NCI-H1048 (cell line): ENCODE data around the gene JAGN1.
"Not testable (repeated sequence)": the region's sequence is repeated elsewhere in the genome, so short reads cannot be mapped to it uniquely, and the experiment has no call there.

Experiments
- DNase-seq: peaks from one replicate; lab custom pipeline; 2025; lab: John Stamatoyannopoulos, UW

Gene JAGN1

GRCh38 chr3:9890249-9891071 is at the start of gene JAGN1:
Gene JAGN1, plus strand, starts transcription at chr3:9890610. Its CDS starts 113 bp downstream, at chr3:9890723.
- DNase-seq = peak; percentile 59

DNA sequence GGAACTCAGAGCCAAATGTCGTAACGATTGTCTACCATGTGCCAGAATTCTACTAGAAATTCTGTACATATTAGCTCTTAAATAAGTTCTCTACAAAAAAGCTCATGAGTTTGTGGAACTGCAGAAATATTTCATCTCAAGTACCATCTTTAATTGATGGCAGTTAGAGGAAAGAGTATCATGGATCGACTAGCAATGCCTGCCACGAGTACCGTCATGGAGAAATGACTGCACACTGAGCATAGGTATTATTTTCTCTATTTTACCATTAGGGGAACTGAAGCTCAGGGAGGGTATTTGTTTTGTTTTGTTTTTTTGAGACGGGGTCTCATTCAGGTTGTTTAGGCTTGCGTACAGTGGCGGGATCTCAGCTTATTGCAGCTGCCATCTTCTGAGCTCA is 49.4 kb upstream of the JAGN1 start:
- DNase-seq = no peak

DNA sequence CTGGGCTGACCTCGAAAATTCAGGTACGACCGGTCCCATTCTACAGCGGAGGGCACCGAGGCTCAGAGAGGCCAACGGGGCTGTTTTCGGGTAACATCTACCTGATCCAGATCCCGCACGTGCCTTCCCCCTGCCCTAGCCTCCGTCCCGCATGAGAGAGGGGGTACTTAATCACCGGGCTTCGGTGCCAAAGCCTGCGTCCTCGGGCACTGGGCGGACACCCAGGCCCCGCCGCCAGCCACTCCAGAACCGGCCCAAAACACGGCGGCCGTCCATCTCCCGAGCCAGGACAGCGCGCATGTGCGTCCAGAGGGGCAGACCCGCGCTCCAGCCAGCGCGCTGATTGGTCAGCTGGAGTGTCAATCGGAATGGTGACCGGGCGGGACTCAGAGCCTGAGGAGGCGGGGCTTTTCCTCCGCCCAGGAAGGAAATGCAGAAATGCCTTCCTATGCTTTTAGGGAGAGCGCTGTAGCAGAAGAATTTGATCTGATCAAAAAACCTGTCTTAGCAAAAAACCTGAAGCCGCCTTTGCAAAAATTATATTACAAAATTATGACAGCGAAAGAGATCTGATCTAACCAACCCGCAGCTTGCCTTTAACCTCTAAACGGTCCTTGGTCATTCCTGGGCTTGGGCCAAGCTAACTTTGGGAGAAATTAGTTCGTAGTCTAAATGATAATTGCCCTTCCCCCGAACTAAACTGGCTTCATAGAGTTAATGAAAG is 46.5 kb upstream of the JAGN1 start, which contains the start of gene RPUSD3:
Gene RPUSD3 (minus strand): TSS at position 294 of the 724 bp plus-strand sequence. CDS start 18 bp downstream, at position 276.
- DNase-seq = peak; percentile 88

DNA sequence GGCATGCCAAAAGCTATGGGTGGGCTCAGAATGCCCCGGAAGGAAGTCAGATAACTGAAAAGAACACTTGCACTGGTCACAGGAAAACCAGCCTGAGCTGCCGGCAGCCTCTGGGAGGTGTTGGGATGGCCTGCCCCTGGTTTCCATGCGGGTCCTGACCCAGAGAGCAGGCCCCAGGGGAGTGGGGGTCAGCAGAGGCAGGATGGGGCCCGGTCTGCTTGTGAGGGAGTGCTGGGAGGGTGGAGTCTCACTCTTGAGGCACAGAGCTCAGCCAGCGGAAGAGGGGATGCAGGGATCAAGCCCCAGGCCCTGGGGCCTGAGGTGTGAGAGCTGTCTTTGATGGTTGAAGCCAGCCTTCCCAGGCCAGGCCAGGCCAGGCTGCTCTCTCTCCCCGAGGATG is 44.2 kb upstream of the JAGN1 start:
- no peak for DNase-seq

- no peak for DNase-seq
Observed at GRCh38 chr3:9846931-9847488, 43.4 kb upstream of the JAGN1 start.

DNA sequence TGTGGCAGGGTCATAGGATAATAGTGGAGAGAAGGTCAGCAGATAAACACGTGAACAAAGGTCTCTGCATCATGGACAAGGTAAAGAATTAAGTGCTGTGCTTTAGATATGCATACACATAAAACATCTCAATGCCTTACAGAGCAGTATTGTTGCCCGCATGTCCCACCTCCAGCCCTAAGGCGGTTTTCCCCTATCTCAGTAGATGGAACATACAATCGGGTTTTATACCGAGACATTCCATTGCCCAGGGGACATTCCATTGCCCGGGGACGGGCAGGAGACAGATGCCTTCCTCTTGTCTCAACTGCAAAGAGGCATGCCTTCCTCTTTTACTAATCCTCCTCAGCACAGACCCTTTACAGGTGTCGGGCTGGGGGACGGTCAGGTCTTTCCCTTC is 42.5 kb upstream of the JAGN1 start:
- not testable (repeated sequence) for DNase-seq

- DNase-seq = not testable (repeated sequence)
Observed at GRCh38 chr3:9848860-9849259, 41.5 kb upstream of the JAGN1 start.

DNA sequence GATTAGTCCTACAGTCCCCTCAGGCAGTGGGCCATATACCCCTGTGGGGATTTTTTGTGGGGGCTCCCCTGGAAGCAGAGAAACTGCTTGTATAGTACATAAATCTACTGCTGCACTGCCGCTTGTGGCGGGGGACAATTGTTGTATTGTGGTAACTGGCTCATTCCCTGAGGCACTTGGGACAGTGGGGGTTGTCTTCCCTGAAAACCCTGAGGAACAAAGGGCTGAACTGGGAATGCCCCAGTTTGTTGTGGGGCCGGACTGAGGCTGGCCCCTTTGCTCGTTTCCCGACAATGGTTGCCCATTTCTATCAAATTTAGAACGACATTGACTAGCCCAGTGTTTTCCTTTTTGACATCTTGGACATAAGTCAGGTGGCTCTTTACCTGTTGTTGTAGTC is 39.0 kb upstream of the JAGN1 start:
- not testable (repeated sequence) for DNase-seq

DNA sequence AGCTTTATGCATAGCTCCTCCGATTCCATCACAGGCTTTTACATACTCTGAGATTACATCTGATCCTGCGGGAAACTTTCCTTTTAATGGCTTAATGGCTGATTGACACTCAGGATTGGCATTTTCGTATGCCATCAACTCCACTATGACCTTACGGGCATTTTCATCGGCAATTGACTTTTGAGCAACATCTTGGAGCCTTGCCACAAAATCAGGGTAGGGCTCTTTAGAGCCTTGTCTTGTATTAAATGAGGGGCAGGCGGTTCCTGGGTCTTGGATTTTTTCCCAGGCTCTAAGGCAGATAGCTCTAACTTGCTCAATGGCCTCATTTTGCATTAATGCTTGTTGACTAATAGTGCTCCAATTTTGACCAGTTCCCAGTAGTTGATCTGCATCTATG is 38.5 kb upstream of the JAGN1 start:
- not testable (repeated sequence) for DNase-seq

GRCh38 chr3:9852528-9852927 is 37.9 kb upstream of the JAGN1 start:
- DNase-seq = no peak

DNA sequence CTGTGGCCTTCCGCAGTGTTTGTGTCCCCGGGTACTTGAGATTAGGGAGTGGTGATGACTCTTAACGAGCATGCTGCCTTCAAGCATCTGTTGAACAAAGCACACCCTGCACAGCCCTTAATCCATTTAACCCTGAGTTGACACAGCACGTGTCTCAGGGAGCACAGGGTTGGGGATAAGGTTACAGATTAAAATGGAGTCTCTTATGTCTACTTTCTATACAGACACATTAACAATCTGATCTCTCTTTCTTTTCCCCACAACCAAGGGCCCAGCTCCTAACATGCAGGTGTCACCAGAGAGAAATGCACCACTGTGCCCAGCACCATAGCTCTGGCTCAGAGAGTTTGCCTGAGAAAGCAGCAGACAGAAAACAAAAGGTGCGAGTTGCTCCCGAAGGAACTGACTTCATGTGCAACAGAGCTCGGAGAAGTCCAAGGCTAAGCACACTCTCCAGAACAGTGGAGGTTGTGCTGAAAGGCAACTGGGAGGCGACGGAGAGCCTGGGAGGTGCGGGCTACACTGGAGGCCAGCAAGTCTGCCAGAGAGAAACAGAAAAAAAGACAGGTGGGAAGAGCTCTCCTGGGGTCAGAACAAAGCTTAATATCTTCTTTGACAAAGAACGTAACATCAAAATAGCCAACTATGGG is 36.0 kb upstream of the JAGN1 start:
- not testable (repeated sequence) for DNase-seq

DNA sequence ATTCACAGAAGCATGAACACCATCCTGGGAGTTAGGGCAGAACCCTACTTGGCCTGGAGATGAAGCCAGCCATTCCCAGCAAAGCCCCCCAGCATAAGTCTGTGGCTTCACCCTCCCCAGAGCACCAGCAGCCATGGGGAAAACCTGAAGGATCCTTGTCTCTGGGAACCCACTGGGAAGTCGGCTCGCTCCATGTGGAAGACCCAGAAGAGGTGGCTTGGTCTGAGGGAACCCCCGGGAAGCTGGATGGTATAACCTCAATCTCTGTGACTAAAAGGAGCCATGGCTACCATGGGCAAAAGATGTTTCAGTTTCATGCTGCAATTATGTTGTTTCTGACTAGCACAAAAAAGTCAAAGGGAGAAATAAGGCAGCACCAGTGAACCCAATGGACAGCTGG is 34.8 kb upstream of the JAGN1 start:
- no peak for DNase-seq

GRCh38 chr3:9859530-9860025 is 30.8 kb upstream of the JAGN1 start:
- no peak for DNase-seq

DNA sequence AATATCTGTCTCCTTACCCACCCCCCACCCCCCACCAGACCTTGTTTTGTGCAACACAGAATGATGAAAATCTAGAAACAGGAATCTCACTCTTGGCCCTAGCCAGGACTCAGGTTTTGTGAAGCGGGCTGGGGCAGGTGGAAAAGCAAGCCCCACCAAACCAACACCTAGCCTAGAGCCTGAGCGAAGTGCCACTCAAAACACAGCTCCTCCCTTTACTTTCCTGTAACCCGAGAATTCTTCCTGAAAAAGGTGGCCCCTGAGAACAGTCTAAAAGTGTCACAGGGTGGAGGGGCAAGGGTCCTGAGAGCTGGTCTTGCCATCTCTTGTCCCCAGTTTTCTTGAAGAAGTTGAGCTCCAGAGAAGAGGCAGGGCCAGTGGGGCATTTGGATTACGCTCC is 29.2 kb upstream of the JAGN1 start:
- DNase-seq = no peak

DNA sequence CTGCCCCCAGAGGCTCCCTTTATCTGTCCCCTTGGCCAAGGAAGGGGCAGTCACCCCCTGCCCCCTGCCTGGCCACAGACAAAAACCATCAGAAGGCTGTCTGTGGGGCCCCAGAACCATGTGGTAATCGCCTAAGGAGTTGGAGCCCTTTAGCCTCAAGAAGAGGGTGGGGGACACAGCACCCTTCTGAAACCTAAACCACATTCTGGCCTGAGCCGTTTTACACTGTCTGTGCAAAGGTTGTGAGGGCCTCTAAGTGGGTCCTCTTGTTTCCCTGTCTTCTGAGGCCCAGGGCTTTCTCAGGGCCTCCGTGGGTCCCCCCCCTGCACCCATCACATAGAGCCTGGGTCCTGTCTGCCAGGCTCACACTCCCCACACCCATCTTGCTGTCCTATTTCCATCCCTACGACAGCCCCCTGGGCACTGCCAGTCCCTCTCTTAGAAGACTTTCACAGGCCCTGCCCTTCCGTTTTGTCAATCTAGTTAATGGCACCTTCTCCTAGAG is 28.7 kb upstream of the JAGN1 start:
- DNase-seq = no peak

- DNase-seq = no peak
Observed at GRCh38 chr3:9862391-9863057, 27.9 kb upstream of the JAGN1 start.

DNA sequence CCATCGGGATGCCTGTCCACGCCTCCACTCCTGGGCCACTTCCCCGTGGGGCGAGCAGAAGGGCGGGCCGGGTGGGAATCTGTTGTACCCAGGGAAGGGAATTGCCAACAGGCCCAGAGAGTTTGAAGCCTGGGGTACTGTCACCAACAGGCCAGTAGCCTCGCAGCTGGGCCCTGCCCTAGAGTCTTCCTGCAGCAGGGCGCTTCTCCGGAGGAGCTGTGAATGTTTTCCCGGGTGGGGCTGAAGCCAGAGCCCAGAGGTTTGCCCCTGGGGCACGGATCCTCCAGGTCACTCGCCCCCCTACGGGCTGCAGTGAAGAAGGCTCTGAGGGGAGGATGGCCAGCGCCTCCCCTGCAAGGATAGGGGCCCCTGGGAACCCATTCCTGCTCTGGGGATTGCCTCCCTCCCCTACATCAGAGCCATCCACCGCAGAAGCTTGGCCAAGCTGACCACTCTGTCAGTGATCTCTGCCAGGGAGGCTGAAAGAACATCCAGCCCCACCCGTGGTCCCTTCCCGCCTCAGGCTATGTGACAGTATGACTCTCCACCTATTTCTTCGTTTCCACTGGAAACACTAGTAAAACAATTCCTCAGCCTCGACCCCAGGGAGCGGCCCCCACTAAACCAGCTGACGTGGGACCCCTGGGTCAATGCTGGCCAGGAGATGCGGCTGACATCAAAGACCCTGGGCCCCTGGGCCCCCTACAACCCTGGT is 27.2 kb upstream of the JAGN1 start:
- no peak for DNase-seq

DNA sequence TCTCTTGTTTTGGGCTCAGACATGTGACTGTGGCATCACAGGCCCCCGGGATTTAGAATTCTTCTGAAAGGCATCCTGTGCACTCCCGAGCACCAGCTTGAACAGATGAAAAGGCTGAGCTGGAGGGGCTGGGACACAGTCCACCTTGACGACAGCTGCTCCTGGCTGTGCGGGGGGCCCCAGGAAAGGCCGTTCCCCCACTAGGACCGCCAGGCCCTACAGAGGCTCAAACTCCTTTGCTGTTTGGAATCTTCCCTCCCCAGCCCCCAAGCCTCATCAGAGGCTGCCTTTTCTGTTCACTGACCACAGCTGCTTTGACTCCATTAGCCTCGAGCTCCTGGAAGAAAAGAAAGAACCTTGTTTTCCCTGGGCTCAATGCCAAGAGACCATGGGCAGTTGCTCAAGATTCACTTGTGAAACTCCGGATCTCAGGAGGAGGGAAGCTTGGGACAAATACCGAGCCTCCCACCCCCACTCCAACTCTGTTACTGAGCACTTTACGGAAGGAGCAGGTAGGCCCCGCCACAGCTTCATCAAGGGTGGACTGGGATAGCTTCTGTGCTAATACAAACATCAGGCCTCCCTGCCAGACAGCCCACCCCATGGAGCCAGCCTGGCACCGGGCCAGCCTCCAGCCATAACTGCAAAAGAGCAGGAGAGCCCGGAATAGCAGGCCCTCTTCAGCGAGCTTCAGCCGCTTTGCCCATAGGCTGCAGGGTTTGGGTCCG is 26.0 kb upstream of the JAGN1 start:
- DNase-seq = no peak

GRCh38 chr3:9865125-9865637 is 25.2 kb upstream of the JAGN1 start:
- not testable (repeated sequence) for DNase-seq

DNA sequence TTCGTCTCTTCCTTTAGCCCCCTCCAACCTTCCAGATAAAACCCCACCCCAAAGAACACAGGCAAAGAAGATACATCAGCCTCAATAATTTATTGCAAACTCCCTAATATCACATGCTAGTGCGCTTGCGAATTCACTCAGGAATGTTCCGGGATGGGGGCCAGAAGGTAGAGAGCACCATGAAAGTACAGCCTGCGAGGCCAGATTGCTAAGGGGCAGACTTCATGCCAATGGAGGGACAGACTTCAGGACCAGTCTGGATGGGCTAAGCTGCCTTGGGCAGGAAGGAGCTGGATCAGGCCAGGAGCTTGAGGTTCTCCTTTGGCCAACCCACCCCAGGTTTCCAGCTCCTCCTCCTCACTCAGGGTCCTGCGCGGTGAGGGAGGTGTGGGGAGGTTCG is 23.8 kb upstream of the JAGN1 start:
- no peak for DNase-seq
